Measurements from ENCODE around the gene DXO.

The DXO gene

DNA sequence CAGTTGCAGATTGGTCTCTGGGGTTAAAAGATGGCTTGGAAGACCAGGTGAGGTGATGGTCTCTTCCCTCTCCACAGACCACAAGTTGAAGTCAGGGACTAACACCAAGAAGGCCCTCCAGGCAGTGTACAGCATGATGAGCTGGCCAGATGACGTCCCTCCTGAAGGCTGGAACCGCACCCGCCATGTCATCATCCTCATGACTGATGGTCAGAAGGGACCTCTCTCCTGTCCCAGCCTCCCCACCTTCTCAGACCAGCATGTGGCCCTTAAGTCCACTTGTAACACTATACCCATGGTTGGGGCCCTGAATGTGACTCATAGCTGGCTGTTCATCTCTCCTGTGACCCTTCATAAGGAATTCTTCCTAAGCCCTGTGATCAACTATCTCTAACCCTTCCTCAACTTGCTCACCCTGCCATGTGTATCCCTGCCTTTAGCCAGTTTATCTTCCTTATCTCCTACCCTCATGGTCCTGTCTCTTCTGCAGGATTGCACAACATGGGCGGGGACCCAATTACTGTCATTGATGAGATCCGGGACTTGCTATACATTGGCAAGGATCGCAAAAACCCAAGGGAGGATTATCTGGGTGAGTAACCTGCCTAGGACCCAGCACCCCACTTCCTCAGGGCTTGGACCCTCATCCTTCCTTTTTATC lies 23.1 kb downstream of the DXO start:
- no peak overlapping the region for H3K4me2 ChIP-seq (ENCODE audit: low read depth, low read length, poor library complexity, severe bottlenecking)
- H3K36me3 ChIP-seq (ENCODE audit: low read length), result no peaks in the 10 kb centered on the region
- no peak overlapping the region for H2AFZ ChIP-seq (ENCODE audit: low read depth, low read length, severe bottlenecking)
- no peaks in the 10 kb centered on the region for H3K9me2 ChIP-seq (replicated peaks; ENCODE audit: insufficient read depth, low read length)
- H3K9ac ChIP-seq (ENCODE audit: low read length), result no peak overlapping the region
- H3K27me3 ChIP-seq (ENCODE audit: low read length), result no peaks in the 10 kb centered on the region
- H3K4me3 ChIP-seq (ENCODE audit: insufficient read depth, low read length, poor library complexity, severe bottlenecking), result no peak overlapping the region
- TF ChIP-seq, protein P1, sequence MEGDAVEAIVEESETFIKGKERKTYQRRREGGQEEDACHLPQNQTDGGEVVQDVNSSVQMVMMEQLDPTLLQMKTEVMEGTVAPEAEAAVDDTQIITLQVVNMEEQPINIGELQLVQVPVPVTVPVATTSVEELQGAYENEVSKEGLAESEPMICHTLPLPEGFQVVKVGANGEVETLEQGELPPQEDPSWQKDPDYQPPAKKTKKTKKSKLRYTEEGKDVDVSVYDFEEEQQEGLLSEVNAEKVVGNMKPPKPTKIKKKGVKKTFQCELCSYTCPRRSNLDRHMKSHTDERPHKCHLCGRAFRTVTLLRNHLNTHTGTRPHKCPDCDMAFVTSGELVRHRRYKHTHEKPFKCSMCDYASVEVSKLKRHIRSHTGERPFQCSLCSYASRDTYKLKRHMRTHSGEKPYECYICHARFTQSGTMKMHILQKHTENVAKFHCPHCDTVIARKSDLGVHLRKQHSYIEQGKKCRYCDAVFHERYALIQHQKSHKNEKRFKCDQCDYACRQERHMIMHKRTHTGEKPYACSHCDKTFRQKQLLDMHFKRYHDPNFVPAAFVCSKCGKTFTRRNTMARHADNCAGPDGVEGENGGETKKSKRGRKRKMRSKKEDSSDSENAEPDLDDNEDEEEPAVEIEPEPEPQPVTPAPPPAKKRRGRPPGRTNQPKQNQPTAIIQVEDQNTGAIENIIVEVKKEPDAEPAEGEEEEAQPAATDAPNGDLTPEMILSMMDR (IDR thresholded peaks at IDR 0.05; ENCODE audit: insufficient read depth, low read length, poor library complexity, severe bottlenecking), result no peak
- no peak for TF ChIP-seq EZH2phosphoT487 (conservative IDR thresholded peaks at IDR 0.05; ENCODE audit: low read length)
- no peaks in the 10 kb centered on the region for H3K9me3 ChIP-seq (ENCODE audit: insufficient read depth, low read length)
- no peaks in the 10 kb centered on the region for H3K79me2 ChIP-seq (ENCODE audit: insufficient read depth, low read length)
- no peaks in the 10 kb centered on the region for H4K20me1 ChIP-seq (ENCODE audit: low read depth, low read length)
- H3F3A ChIP-seq (ENCODE audit: insufficient read depth), result no peaks in the 10 kb centered on the region
- no peak overlapping the region for H3K27ac ChIP-seq (ENCODE audit: low read depth, low read length)

DNA sequence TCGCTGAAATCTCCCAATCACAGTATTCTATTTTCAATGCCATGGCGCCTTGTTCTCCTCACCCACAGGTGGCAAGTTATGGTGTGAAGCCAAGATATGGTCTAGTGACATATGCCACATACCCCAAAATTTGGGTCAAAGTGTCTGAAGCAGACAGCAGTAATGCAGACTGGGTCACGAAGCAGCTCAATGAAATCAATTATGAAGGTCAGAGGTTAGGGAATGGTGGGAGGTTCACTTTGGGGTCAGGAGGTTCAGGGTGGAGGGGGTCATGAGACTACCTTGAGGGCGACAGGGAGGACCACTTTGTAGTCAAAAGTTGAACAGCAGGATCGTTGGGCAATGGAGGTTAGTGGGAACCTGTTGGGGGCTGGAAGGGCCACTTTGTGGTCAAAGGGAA lies 23.6 kb downstream of the DXO start:
- Histone ChIP-seq H3K79me2 (ENCODE audit: insufficient read depth, low read length) (no peaks in the 10 kb centered on the region), H3K4me3 (ENCODE audit: insufficient read depth, low read length, poor library complexity, severe bottlenecking) (no peak overlapping the region), H3F3A (ENCODE audit: insufficient read depth) (no peaks in the 10 kb centered on the region), H3K9ac (ENCODE audit: low read length) (no peak overlapping the region), H2AFZ (ENCODE audit: low read depth, low read length, severe bottlenecking) (no peak overlapping the region), H4K20me1 (ENCODE audit: low read depth, low read length) (no peaks in the 10 kb centered on the region), H3K27ac (ENCODE audit: low read depth, low read length) (no peak overlapping the region), H3K9me2 (replicated peaks; ENCODE audit: insufficient read depth, low read length) (no peaks in the 10 kb centered on the region), H3K4me2 (ENCODE audit: low read depth, low read length, poor library complexity, severe bottlenecking) (no peak overlapping the region), H3K9me3 (ENCODE audit: insufficient read depth, low read length) (no peaks in the 10 kb centered on the region), H3K27me3 (ENCODE audit: low read length) (no peaks in the 10 kb centered on the region), H3K36me3 (ENCODE audit: low read length) (no peaks in the 10 kb centered on the region)
- TF ChIP-seq, protein P1 (IDR thresholded peaks at IDR 0.05; ENCODE audit: insufficient read depth, low read length, poor library complexity, severe bottlenecking), result no peak
- TF ChIP-seq EZH2phosphoT487 (conservative IDR thresholded peaks at IDR 0.05; ENCODE audit: low read length), result no peak

DNA sequence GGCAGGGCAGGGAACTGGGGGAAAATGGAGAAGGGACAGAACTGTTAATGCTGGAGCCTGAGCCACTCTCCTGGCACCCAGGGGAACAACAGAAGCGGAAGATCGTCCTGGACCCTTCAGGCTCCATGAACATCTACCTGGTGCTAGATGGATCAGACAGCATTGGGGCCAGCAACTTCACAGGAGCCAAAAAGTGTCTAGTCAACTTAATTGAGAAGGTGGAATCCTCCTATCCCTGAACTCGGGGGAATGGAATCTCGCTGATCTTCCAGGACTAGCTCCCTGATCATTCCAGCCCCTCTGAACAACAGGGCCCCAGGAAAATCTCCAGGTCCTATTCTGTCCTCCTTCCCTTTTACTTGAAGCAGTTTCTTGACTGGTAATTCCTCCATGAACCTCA lies 24.1 kb downstream of the DXO start:
- no peaks in the 10 kb centered on the region for H3K9me2 ChIP-seq (replicated peaks; ENCODE audit: insufficient read depth, low read length)
- H3K27ac ChIP-seq (ENCODE audit: low read depth, low read length), result no peak overlapping the region
- H3K36me3 ChIP-seq (ENCODE audit: low read length), result no peaks in the 10 kb centered on the region
- no peaks in the 10 kb centered on the region for H3K9me3 ChIP-seq (ENCODE audit: insufficient read depth, low read length)
- H4K20me1 ChIP-seq (ENCODE audit: low read depth, low read length), result no peaks in the 10 kb centered on the region
- no peak overlapping the region for H3K4me3 ChIP-seq (ENCODE audit: insufficient read depth, low read length, poor library complexity, severe bottlenecking)
- no peaks in the 10 kb centered on the region for H3K79me2 ChIP-seq (ENCODE audit: insufficient read depth, low read length)
- H3K9ac ChIP-seq (ENCODE audit: low read length), result no peak overlapping the region
- TF ChIP-seq EZH2phosphoT487 (conservative IDR thresholded peaks at IDR 0.05; ENCODE audit: low read length), result no peak
- TF ChIP-seq, protein P1 (IDR thresholded peaks at IDR 0.05; ENCODE audit: insufficient read depth, low read length, poor library complexity, severe bottlenecking), result no peak
- H3K27me3 ChIP-seq (ENCODE audit: low read length), result no peaks in the 10 kb centered on the region
- no peak overlapping the region for H2AFZ ChIP-seq (ENCODE audit: low read depth, low read length, severe bottlenecking)
- no peak overlapping the region for H3K4me2 ChIP-seq (ENCODE audit: low read depth, low read length, poor library complexity, severe bottlenecking)
- H3F3A ChIP-seq (ENCODE audit: insufficient read depth), result no peaks in the 10 kb centered on the region

Measured in SU-DHL-6 (cell line).